SK-N-SH treated with all-trans-retinoic acid at 6 μM for 48 hours (cell line): ENCODE results near the gene PAIP2.

Experiments
- ATAC-seq: fragments of 200-7000 bp; cut with Tn5 transposase; 3 replicates; pipeline ENCODE4 v1.9.1; 2020; ENCODE audit warnings: mild to moderate bottlenecking, moderate library complexity
- ARNTL ChIP-seq: fragments of 450-650 bp; formaldehyde crosslinking; IDR thresholded peaks from 2 replicates; pipeline ENCODE4 v1.5.0; 2020; ENCODE audit warnings: low read depth, mild to moderate bottlenecking, moderate library complexity, borderline replicate concordance
- BACH2 ChIP-seq: fragments of 250-450 bp; sonication (Bioruptor Pico); IDR thresholded peaks from 2 replicates; pipeline ENCODE4 v1.9.0; 2021; ENCODE audit warnings: mild to moderate bottlenecking, borderline replicate concordance
- CREB5 ChIP-seq: fragments of 250-450 bp; sonication (Bioruptor Pico); IDR thresholded peaks from 2 replicates; pipeline ENCODE4 v1.5.1; 2020; ENCODE audit warnings: low read depth, mild to moderate bottlenecking, moderate library complexity
- CSDC2 ChIP-seq: fragments of 250-450 bp; sonication (Bioruptor Pico); IDR thresholded peaks from 2 replicates; pipeline ENCODE4 v1.5.0; 2020; ENCODE audit warnings: mild to moderate bottlenecking, moderate library complexity
- CSRNP3 ChIP-seq: fragments of 250-450 bp; sonication (Bioruptor Pico); IDR thresholded peaks from 2 replicates; pipeline ENCODE4 v1.5.1; 2021; ENCODE audit warnings: mild to moderate bottlenecking, moderate library complexity
- ESRRG ChIP-seq: fragments of 250-450 bp; sonication (Bioruptor Pico); IDR thresholded peaks from 2 replicates; pipeline ENCODE4 v1.6.1; 2021; ENCODE audit warnings: mild to moderate bottlenecking
- GLIS3 ChIP-seq: fragments of 250-450 bp; sonication (Bioruptor Pico); IDR thresholded peaks from 2 replicates; pipeline ENCODE4 v1.5.0; 2020; ENCODE audit warnings: mild to moderate bottlenecking, moderate library complexity
- ISL1 ChIP-seq: fragments of 250-450 bp; sonication (Bioruptor Pico); IDR thresholded peaks from 2 replicates; pipeline ENCODE4 v2.1.2; 2022; ENCODE audit warnings: mild to moderate bottlenecking, moderate library complexity
- OSR1 ChIP-seq: fragments of 250-450 bp; sonication (Bioruptor Pico); IDR thresholded peaks from 2 replicates; pipeline ENCODE4 v1.8.0; 2022; ENCODE audit warnings: moderate library complexity, mild to moderate bottlenecking, inconsistent platforms
- PPARA ChIP-seq: fragments of 250-450 bp; sonication (Bioruptor Pico); IDR thresholded peaks from 2 replicates; pipeline ENCODE4 v1.5.0; 2020; ENCODE audit warnings: mild to moderate bottlenecking, borderline replicate concordance
- RARB ChIP-seq: fragments of 250-450 bp; sonication (Bioruptor Pico); IDR thresholded peaks from 2 replicates; pipeline ENCODE4 v1.8.0; 2021; ENCODE audit warnings: mild to moderate bottlenecking, moderate library complexity
- SNAI2 ChIP-seq: fragments of 250-450 bp; sonication (Bioruptor Pico); IDR thresholded peaks from 2 replicates; pipeline ENCODE4 v1.5.0; 2020; ENCODE audit warnings: mild to moderate bottlenecking, moderate library complexity
- TCF4 ChIP-seq: fragments of 250-450 bp; sonication (Bioruptor Pico); IDR thresholded peaks from 2 replicates; pipeline ENCODE4 v1.8.0; 2021; ENCODE audit warnings: mild to moderate bottlenecking, moderate library complexity, borderline replicate concordance
- TOX ChIP-seq: fragments of 250-450 bp; sonication (Bioruptor Pico); IDR thresholded peaks from 2 replicates; pipeline ENCODE4 v1.8.0; 2021; ENCODE audit warnings: mild to moderate bottlenecking, moderate library complexity, borderline replicate concordance
- TSHZ2 ChIP-seq: fragments of 250-450 bp; sonication (Bioruptor Pico); IDR thresholded peaks from 2 replicates; pipeline ENCODE4 v1.5.0; 2020; ENCODE audit warnings: mild to moderate bottlenecking, moderate library complexity
- ZC3H10 ChIP-seq: fragments of 250-450 bp; sonication (Bioruptor Pico); IDR thresholded peaks from 2 replicates; pipeline ENCODE4 v1.5.1; 2021; ENCODE audit warnings: mild to moderate bottlenecking, moderate library complexity
- ZFP30 ChIP-seq: fragments of 450-650 bp; formaldehyde crosslinking; IDR thresholded peaks from 2 replicates; pipeline ENCODE4 v1.5.0; 2022; ENCODE audit warnings: mild to moderate bottlenecking, moderate library complexity
- ZNF565 ChIP-seq: fragments of 450-650 bp; formaldehyde crosslinking; conservative IDR thresholded peaks from 2 replicates; pipeline ENCODE4 v1.5.0; 2020; ENCODE audit warnings: low read depth, mild to moderate bottlenecking, moderate library complexity
- ZNF70 ChIP-seq: fragments of 450-650 bp; formaldehyde crosslinking; IDR thresholded peaks from 2 replicates; pipeline ENCODE4 v1.5.0; 2020; ENCODE audit warnings: mild to moderate bottlenecking, moderate library complexity
- ZNF8 ChIP-seq: fragments of 450-650 bp; formaldehyde crosslinking; IDR thresholded peaks from 2 replicates; pipeline ENCODE4 v1.5.0; 2020; ENCODE audit warnings: mild to moderate bottlenecking, moderate library complexity

Gene PAIP2

GRCh38 chr5:139397921-139398320 is 56.3 kb downstream of the PAIP2 start:
- no peak for TF ChIP-seq ZNF8 (CRISPR knock-in tag)
- TF ChIP-seq GLIS3 (CRISPR knock-in tag): no peak
- no peak for TF ChIP-seq ARNTL (CRISPR knock-in tag)
- no peak for TF ChIP-seq ZNF565 (CRISPR knock-in tag)
- no peak for TF ChIP-seq ZNF70 (CRISPR knock-in tag)
- TF ChIP-seq RARB: no peak
- no peak for TF ChIP-seq OSR1
- TF ChIP-seq ZFP30: no peak
- no peak for TF ChIP-seq SNAI2 (CRISPR knock-in tag)
- TF ChIP-seq TSHZ2 (CRISPR knock-in tag): no peak
- no peak for TF ChIP-seq CSRNP3 (CRISPR knock-in tag)
- TF ChIP-seq BACH2 (CRISPR knock-in tag): no peak
- ATAC-seq: no peak

- ATAC-seq: no peak
- no peak for TF ChIP-seq TSHZ2 (CRISPR knock-in tag)
- TF ChIP-seq CREB5 (CRISPR knock-in tag): no peak
- no peak for TF ChIP-seq PPARA (CRISPR knock-in tag)
- no peak for TF ChIP-seq ZNF8 (CRISPR knock-in tag)
- TF ChIP-seq CSDC2 (CRISPR knock-in tag): no peak
- no peak for TF ChIP-seq ESRRG
- TF ChIP-seq TOX (CRISPR knock-in tag): no peak
- TF ChIP-seq ZNF565 (CRISPR knock-in tag): no peak
- TF ChIP-seq OSR1: no peak
- no peak for TF ChIP-seq CSRNP3 (CRISPR knock-in tag)
- TF ChIP-seq BACH2 (CRISPR knock-in tag): no peak
- no peak for TF ChIP-seq TCF4 (CRISPR knock-in tag)
- no peak for TF ChIP-seq ZC3H10 (CRISPR knock-in tag)
- TF ChIP-seq SNAI2 (CRISPR knock-in tag): no peak
- no peak for TF ChIP-seq ZNF70 (CRISPR knock-in tag)
These were observed 58.0 kb downstream of the PAIP2 start for GRCh38 chr5:139399501-139400121.

- ATAC-seq: no peak
- no peak for TF ChIP-seq ZNF565 (CRISPR knock-in tag)
- no peak for TF ChIP-seq CSDC2 (CRISPR knock-in tag)
- no peak for TF ChIP-seq ZC3H10 (CRISPR knock-in tag)
- TF ChIP-seq GLIS3 (CRISPR knock-in tag): no peak
- TF ChIP-seq ZNF70 (CRISPR knock-in tag): no peak
- TF ChIP-seq TCF4 (CRISPR knock-in tag): no peak
- no peak for TF ChIP-seq ISL1 (CRISPR knock-in tag)
- TF ChIP-seq CSRNP3 (CRISPR knock-in tag): no peak
- no peak for TF ChIP-seq TOX (CRISPR knock-in tag)
- TF ChIP-seq ARNTL (CRISPR knock-in tag): no peak
- no peak for TF ChIP-seq ZFP30
- TF ChIP-seq TSHZ2 (CRISPR knock-in tag): no peak
- no peak for TF ChIP-seq BACH2 (CRISPR knock-in tag)
These were observed 59.9 kb downstream of the PAIP2 start for GRCh38 chr5:139401546-139401945.
